IMR-90 (cell line): ENCODE data around the gene GAMT. TPM values are rescaled to one million over a fixed set of nuclear protein-coding genes. Genes with fewer than 3 reads are reported as not detected.

Experiments used
- ATAC-seq: fragments of 200-7000 bp; cut with Tn5 transposase; 2 replicates; pipeline ENCODE4 v1.9.1; 2020; ENCODE audit warnings: low read depth, mild to moderate bottlenecking, moderate library complexity
- BruUV-seq: library from RNA; stranded (reverse); fragments of 400-500 nt; replicated peaks from 2 replicates; lab custom pipeline; 2021; lab: Mats Ljungman, UMichigan
- CTCF ChIA-PET: fragments of 300-600 bp; formaldehyde crosslinking; extraction: SDS; loops from one replicate; lab custom pipeline; 2021; ENCODE audit warnings: antibody characterized with exemption; lab: Yijun Ruan, JAX
- POLR2A ChIA-PET: fragments of 300-600 bp; sonication (Branson Sonifier 250); formaldehyde crosslinking; loops from one replicate; lab custom pipeline; 2022; ENCODE audit warnings: antibody characterized with exemption; ENCODE audit not compliant: unreplicated experiment; lab: Charles Lee
- DNase-seq: peaks from one replicate; pipeline ENCODE4 v3.0.0; 2013
- H2AFZ ChIP-seq: replicated peaks from 2 replicates; pipeline ENCODE3; 2013; ENCODE audit warnings: low read length, mild to moderate bottlenecking; ENCODE audit not compliant: poor library complexity
- H2AK5ac ChIP-seq: 2 replicates; pipeline ENCODE4 v1.6.1; 2013; ENCODE audit warnings: low read depth, low read length, inconsistent platforms
- H2AK9ac ChIP-seq: replicated peaks from 2 replicates; pipeline ENCODE3; 2013; ENCODE audit warnings: mild to moderate bottlenecking, low read depth, low read length, moderate library complexity; ENCODE audit not compliant: poor library complexity
- H2BK120ac ChIP-seq: 2 replicates; pipeline ENCODE4 v1.6.1; 2013; ENCODE audit warnings: low read depth, low read length, inconsistent platforms
- H2BK15ac ChIP-seq: 3 replicates; pipeline ENCODE4 v1.6.1; 2013; ENCODE audit warnings: low read depth, low read length, inconsistent platforms
- H2BK20ac ChIP-seq: 2 replicates; pipeline ENCODE4 v1.6.1; 2013; ENCODE audit warnings: low read depth, mild to moderate bottlenecking, inconsistent platforms, low read length, moderate library complexity
- H2BK5ac ChIP-seq: 2 replicates; pipeline ENCODE4 v1.6.1; 2013; ENCODE audit warnings: mild to moderate bottlenecking, low read depth, low read length, inconsistent platforms; ENCODE audit not compliant: poor library complexity, severe bottlenecking
- H3K14ac ChIP-seq: replicated peaks from 2 replicates; pipeline ENCODE4 v1.6.1; 2013; ENCODE audit warnings: low read depth, low read length, inconsistent platforms
- H3K18ac ChIP-seq: 2 replicates; pipeline ENCODE4 v1.6.1; 2013; ENCODE audit warnings: low read depth, low read length, control low read depth
- H3K23ac ChIP-seq: 2 replicates; pipeline ENCODE4 v1.6.1; 2013; ENCODE audit warnings: low read depth, low read length, inconsistent platforms
- H3K27ac ChIP-seq: 2 replicates; pipeline ENCODE4 v1.5.1; 2013; ENCODE audit warnings: mild to moderate bottlenecking, control low read depth, low read length; ENCODE audit not compliant: insufficient read depth
- H3K27me3 ChIP-seq: 2 replicates; pipeline ENCODE4 v1.6.1; 2013; ENCODE audit warnings: low read length; ENCODE audit not compliant: control insufficient read depth, insufficient read depth
- H3K36me3 ChIP-seq: 2 replicates; pipeline ENCODE4 v1.6.1; 2013; ENCODE audit warnings: low read length, mixed read lengths; ENCODE audit not compliant: control insufficient read depth, insufficient read depth
- H3K4ac ChIP-seq: 2 replicates; pipeline ENCODE4 v1.6.1; 2013; ENCODE audit warnings: low read depth, low read length, inconsistent platforms
- H3K4me1 ChIP-seq: 2 replicates; pipeline ENCODE4 v1.6.1; 2013; ENCODE audit warnings: low read length, mixed read lengths; ENCODE audit not compliant: control insufficient read depth, insufficient read depth
- H3K4me2 ChIP-seq: 2 replicates; pipeline ENCODE4 v1.6.1; 2013; ENCODE audit warnings: low read depth, mild to moderate bottlenecking, control low read depth, low read length, moderate library complexity
- H3K4me3 ChIP-seq: 2 replicates; pipeline ENCODE4 v1.5.1; 2013; ENCODE audit warnings: low read depth, mild to moderate bottlenecking, control low read depth, low read length, moderate library complexity; ENCODE audit not compliant: insufficient read depth
- H3K56ac ChIP-seq: 2 replicates; pipeline ENCODE4 v1.6.1; 2013; ENCODE audit warnings: low read length, inconsistent platforms; ENCODE audit not compliant: insufficient read depth; ENCODE audit errors: extremely low read depth
- H3K79me1 ChIP-seq, 2 experiments: 2 replicates each; pipeline ENCODE4 v1.6.1; 2013; ENCODE audit warnings: low read length in 2 of 2, inconsistent platforms in 1 of 2, low read depth in 1 of 2
- H3K9ac ChIP-seq: 2 replicates; pipeline ENCODE4 v1.6.1; 2013; ENCODE audit warnings: low read depth, low read length, control low read depth
- H3K9me1 ChIP-seq: 2 replicates; pipeline ENCODE4 v1.6.1; 2013; ENCODE audit warnings: low read length, inconsistent platforms; ENCODE audit not compliant: insufficient read depth
- H3K9me3 ChIP-seq: 2 replicates; pipeline ENCODE4 v1.6.1; 2013; ENCODE audit warnings: low read length; ENCODE audit not compliant: control insufficient read depth, insufficient read depth
- H4K20me1 ChIP-seq: 2 replicates; pipeline ENCODE4 v1.6.1; 2013; ENCODE audit warnings: low read length, inconsistent platforms; ENCODE audit not compliant: insufficient read depth
- H4K5ac ChIP-seq: 2 replicates; pipeline ENCODE4 v1.6.1; 2013; ENCODE audit warnings: mild to moderate bottlenecking, low read depth, low read length, control low read depth
- H4K8ac ChIP-seq, 2 experiments: 2 replicates each; pipeline ENCODE4 v1.6.1; 2013; ENCODE audit warnings: low read depth in 2 of 2, low read length in 2 of 2, control low read depth in 1 of 2, inconsistent platforms in 1 of 2
- H4K91ac ChIP-seq: 2 replicates; pipeline ENCODE4 v1.6.1; 2013; ENCODE audit warnings: low read depth, low read length, inconsistent platforms; ENCODE audit not compliant: insufficient read depth
- BHLHE40 ChIP-seq: fragments of 150-350 bp; IDR thresholded peaks from 2 replicates; pipeline ENCODE4 v1.6.1; 2016; ENCODE audit warnings: mild to moderate bottlenecking, low read depth, low read length
- CEBPB ChIP-seq: IDR thresholded peaks from 2 replicates; pipeline ENCODE4 v1.6.1; 2012; ENCODE audit warnings: low read depth, low read length, improper control_type of control experiment
- CHD1 ChIP-seq: IDR thresholded peaks from 2 replicates; pipeline ENCODE4 v1.6.1; 2012; ENCODE audit warnings: low read depth, low read length, improper control_type of control experiment
- FOS ChIP-seq: fragments of 150-350 bp; IDR thresholded peaks from 2 replicates; pipeline ENCODE4 v1.6.1; 2016; ENCODE audit warnings: low read depth, low read length
- MAFK ChIP-seq: IDR thresholded peaks from 2 replicates; pipeline ENCODE4 v1.6.1; 2012; ENCODE audit warnings: low read depth, low read length, improper control_type of control experiment
- MAZ ChIP-seq: IDR thresholded peaks from 2 replicates; pipeline ENCODE4 v1.6.1; 2012; ENCODE audit warnings: low read depth, mild to moderate bottlenecking, low read length, improper control_type of control experiment, moderate library complexity, borderline replicate concordance
- MXI1 ChIP-seq: IDR thresholded peaks from 2 replicates; pipeline ENCODE4 v1.6.1; 2012; ENCODE audit warnings: low read depth, mild to moderate bottlenecking, low read length, moderate library complexity, borderline replicate concordance
- NFE2L2 ChIP-seq: fragments of 150-350 bp; IDR thresholded peaks from 2 replicates; pipeline ENCODE4 v1.6.1; 2016; ENCODE audit warnings: low read depth, mild to moderate bottlenecking, low read length
- POLR2A ChIP-seq: IDR thresholded peaks from 2 replicates; pipeline ENCODE4 v1.6.1; 2012; ENCODE audit warnings: mild to moderate bottlenecking, low read depth, low read length
- RAD21 ChIP-seq: IDR thresholded peaks from 2 replicates; pipeline ENCODE4 v1.6.1; 2012; ENCODE audit warnings: low read length, improper control_type of control experiment
- RCOR1 ChIP-seq: IDR thresholded peaks from 2 replicates; pipeline ENCODE4 v1.6.1; 2012; ENCODE audit warnings: mild to moderate bottlenecking, low read length, improper control_type of control experiment; ENCODE audit not compliant: insufficient replicate concordance
- RFX5 ChIP-seq: IDR thresholded peaks from 2 replicates; pipeline ENCODE4 v1.8.0; 2012; ENCODE audit warnings: low read depth, mild to moderate bottlenecking, low read length, moderate library complexity
- SMC3 ChIP-seq: fragments of 150-350 bp; IDR thresholded peaks from 2 replicates; pipeline ENCODE4 v1.6.1; 2016; ENCODE audit warnings: low read depth, mild to moderate bottlenecking, antibody characterized with exemption, low read length, moderate library complexity
- WGBS, 2 experiments: methylation state at CpG; one replicate each; pipeline versions ENCODE4 v1.1.5 to v1.1.7; 2013; ENCODE audit warnings: missing lambda C conversion rate in 2 of 2; ENCODE audit not compliant: insufficient read length in 1 of 2; ENCODE audit errors: extremely low coverage in 2 of 2; 5-methylcytosine and 5-hydroxymethylcytosine counted together
- dilution Hi-C: fragments of 300-500 bp; cut with HindIII; formaldehyde crosslinking; loops from one replicate; pipeline ENCODE4 v1.14.3; 2018; ENCODE audit warnings: low sequenced_read_pairs; ENCODE audit not compliant: unreplicated experiment
- in situ Hi-C: fragments of 300-500 bp; cut with MboI; formaldehyde crosslinking; loops from 3 replicates; pipeline ENCODE4 v1.14.3; 2019; ENCODE audit warnings: low sequenced_read_pairs, inconsistent platforms, mixed read lengths
- intact Hi-C: fragments of 100-400 bp; cut with micrococcal nuclease; formaldehyde crosslinking; loops from 2 replicates; pipeline ENCODE4 v1.10.0; 2022
- polyA plus RNA-seq, 3 experiments: library from polyadenylated mRNA; depleted of rRNA; stranded (reverse); fragments of >200 nt; gene quantifications; 2 replicates each; pipeline ENCODE4 v1.2.3, GENCODE V29; 2012; ENCODE audit warnings: low replicate concordance in 1 of 3
- total RNA-seq: library from RNA; depleted of rRNA; stranded (reverse); fragments of >200 nt; gene quantifications from 2 replicates; pipeline ENCODE4 v1.2.3, GENCODE V29; 2012
- TF ChIP-seq, protein P1 (sequence below): fragments of 150-350 bp; IDR thresholded peaks from 2 replicates; pipeline ENCODE4 v1.6.1; 2017; ENCODE audit warnings: mild to moderate bottlenecking, antibody characterized with exemption, low read length, low read depth
- TF ChIP-seq, protein P2 (sequence below): fragments of 150-350 bp; IDR thresholded peaks from 2 replicates; pipeline ENCODE4 v1.6.1; 2016; ENCODE audit warnings: low read depth, mild to moderate bottlenecking, low read length, moderate library complexity, borderline replicate concordance
- TF ChIP-seq, protein P3 (sequence below): conservative IDR thresholded peaks from 2 replicates; pipeline ENCODE4 v1.5.1; 2012; ENCODE audit warnings: mild to moderate bottlenecking, low read depth, low read length, improper control_type of control experiment

The GAMT gene
- total and polyA plus RNA-seq, 2 of the 4 experiments (the other 2 are of a cell fraction): 22.8 to 51.8 TPM

DNA sequence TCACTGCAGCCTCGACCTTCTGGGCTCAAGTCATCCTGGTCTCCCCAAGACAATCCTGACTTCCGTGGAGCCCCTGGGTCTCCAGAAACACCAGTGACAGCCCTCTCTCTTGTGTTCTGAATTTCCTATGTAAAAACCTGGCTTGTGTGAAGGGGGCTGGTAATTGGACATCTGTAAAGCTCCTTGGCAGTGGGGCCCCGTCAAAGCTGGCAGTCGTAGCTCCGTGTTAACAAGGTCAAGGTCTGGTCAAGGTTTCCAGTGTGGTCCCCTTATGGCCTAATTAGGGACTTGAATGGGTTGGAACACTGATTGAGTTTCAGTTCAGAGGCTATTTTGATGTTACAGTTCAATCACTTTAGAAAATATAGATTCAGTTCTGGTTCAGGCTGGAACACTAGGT is 50.5 kb downstream of the GAMT start:
- intact Hi-C loops: no loop called here

More for the DNA sequence above, 50.5 kb downstream of the GAMT start:
- no peak overlapping the region for H3K27ac ChIP-seq
- dilution Hi-C loops (no loop called here), in situ Hi-C loops (no loop called here)
- CTCF ChIA-PET: no interaction called here
- H2BK5ac ChIP-seq: no peak overlapping the region
- H4K5ac ChIP-seq: no peak overlapping the region
- H2BK20ac ChIP-seq: no peak overlapping the region
- no TSS peak for BruUV-seq
- no peak overlapping the region for H2AK9ac ChIP-seq
- H4K20me1 ChIP-seq: no peaks in the 10 kb centered on the region; the same call in 1 of the 2 replicates
- no peak overlapping the region for H4K8ac ChIP-seq
- H2AFZ ChIP-seq: no peak overlapping the region
- H3K18ac ChIP-seq: no peak overlapping the region
- H3K27me3 ChIP-seq: peaks cover 3% of the 10 kb centered on the region; the same call in 1 of the 2 replicates
- H3K4ac ChIP-seq: no peak overlapping the region
- TF ChIP-seq RFX5: no peak
- TF ChIP-seq, protein P1, sequence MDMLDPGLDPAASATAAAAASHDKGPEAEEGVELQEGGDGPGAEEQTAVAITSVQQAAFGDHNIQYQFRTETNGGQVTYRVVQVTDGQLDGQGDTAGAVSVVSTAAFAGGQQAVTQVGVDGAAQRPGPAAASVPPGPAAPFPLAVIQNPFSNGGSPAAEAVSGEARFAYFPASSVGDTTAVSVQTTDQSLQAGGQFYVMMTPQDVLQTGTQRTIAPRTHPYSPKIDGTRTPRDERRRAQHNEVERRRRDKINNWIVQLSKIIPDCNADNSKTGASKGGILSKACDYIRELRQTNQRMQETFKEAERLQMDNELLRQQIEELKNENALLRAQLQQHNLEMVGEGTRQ: no peak
- no peak for TF ChIP-seq CEBPB
- TF ChIP-seq POLR2A: no peak
- TF ChIP-seq NFE2L2: no peak
- no peak for TF ChIP-seq RAD21
- no peak for TF ChIP-seq MXI1
- TF ChIP-seq SMC3: no peak
- no peak for TF ChIP-seq BHLHE40
- TF ChIP-seq, protein P2, sequence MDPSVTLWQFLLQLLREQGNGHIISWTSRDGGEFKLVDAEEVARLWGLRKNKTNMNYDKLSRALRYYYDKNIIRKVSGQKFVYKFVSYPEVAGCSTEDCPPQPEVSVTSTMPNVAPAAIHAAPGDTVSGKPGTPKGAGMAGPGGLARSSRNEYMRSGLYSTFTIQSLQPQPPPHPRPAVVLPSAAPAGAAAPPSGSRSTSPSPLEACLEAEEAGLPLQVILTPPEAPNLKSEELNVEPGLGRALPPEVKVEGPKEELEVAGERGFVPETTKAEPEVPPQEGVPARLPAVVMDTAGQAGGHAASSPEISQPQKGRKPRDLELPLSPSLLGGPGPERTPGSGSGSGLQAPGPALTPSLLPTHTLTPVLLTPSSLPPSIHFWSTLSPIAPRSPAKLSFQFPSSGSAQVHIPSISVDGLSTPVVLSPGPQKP: no peak
- TF ChIP-seq, protein P3, sequence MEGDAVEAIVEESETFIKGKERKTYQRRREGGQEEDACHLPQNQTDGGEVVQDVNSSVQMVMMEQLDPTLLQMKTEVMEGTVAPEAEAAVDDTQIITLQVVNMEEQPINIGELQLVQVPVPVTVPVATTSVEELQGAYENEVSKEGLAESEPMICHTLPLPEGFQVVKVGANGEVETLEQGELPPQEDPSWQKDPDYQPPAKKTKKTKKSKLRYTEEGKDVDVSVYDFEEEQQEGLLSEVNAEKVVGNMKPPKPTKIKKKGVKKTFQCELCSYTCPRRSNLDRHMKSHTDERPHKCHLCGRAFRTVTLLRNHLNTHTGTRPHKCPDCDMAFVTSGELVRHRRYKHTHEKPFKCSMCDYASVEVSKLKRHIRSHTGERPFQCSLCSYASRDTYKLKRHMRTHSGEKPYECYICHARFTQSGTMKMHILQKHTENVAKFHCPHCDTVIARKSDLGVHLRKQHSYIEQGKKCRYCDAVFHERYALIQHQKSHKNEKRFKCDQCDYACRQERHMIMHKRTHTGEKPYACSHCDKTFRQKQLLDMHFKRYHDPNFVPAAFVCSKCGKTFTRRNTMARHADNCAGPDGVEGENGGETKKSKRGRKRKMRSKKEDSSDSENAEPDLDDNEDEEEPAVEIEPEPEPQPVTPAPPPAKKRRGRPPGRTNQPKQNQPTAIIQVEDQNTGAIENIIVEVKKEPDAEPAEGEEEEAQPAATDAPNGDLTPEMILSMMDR: no peak
- TF ChIP-seq FOS: no peak
- TF ChIP-seq CHD1: no peak
- TF ChIP-seq RCOR1: no peak
- no peak for TF ChIP-seq MAFK
- TF ChIP-seq MAZ: no peak
- no peak for ATAC-seq
- no peaks in the 10 kb centered on the region for H3K36me3 ChIP-seq
- H3K9me1 ChIP-seq: no peaks in the 10 kb centered on the region
- no peak overlapping the region for H3K4me3 ChIP-seq
- H3K23ac ChIP-seq: no peak overlapping the region
- H3K4me1 ChIP-seq: no peaks in the 10 kb centered on the region
- no peak overlapping the region for H2AK5ac ChIP-seq
- H3K14ac ChIP-seq: no peak overlapping the region
- H3K9ac ChIP-seq: no peak overlapping the region
- H3K79me1 ChIP-seq: peaks cover 0 to 13% of the 10 kb centered on the region in 2 experiments; a peak in 2 of 4 replicates
- DNase-seq: no peak
- H3K9me3 ChIP-seq: no peaks in the 10 kb centered on the region
- WGBS, 2 experiments: 33% methylated on average over 2 of the region's 5 CpGs; no CpG with 5 or more reads in 1 of the 2 experiments
- POLR2A ChIA-PET: no interaction called here
- H3K56ac ChIP-seq: no peak overlapping the region
- H2BK15ac ChIP-seq: no peak overlapping the region
- H2BK120ac ChIP-seq: no peak overlapping the region
- no peak overlapping the region for H4K91ac ChIP-seq
- no peak overlapping the region for H3K4me2 ChIP-seq
